Measurements from ENCODE around the gene UBP1. TPM values are rescaled to one million over a fixed set of nuclear protein-coding genes. Genes with fewer than 3 reads are reported as not detected.

The UBP1 gene
- total RNA-seq, 4 donors from 2014 or later = 45.4 to 123 (median 56.3) TPM

- TF ChIP-seq, protein P1, sequence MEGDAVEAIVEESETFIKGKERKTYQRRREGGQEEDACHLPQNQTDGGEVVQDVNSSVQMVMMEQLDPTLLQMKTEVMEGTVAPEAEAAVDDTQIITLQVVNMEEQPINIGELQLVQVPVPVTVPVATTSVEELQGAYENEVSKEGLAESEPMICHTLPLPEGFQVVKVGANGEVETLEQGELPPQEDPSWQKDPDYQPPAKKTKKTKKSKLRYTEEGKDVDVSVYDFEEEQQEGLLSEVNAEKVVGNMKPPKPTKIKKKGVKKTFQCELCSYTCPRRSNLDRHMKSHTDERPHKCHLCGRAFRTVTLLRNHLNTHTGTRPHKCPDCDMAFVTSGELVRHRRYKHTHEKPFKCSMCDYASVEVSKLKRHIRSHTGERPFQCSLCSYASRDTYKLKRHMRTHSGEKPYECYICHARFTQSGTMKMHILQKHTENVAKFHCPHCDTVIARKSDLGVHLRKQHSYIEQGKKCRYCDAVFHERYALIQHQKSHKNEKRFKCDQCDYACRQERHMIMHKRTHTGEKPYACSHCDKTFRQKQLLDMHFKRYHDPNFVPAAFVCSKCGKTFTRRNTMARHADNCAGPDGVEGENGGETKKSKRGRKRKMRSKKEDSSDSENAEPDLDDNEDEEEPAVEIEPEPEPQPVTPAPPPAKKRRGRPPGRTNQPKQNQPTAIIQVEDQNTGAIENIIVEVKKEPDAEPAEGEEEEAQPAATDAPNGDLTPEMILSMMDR (IDR thresholded peaks at IDR 0.05; ENCODE audit: low read depth) = no peak
Measured at GRCh38 chr3:33383951-33384350, 56.3 kb downstream of the UBP1 start.

- TF ChIP-seq, protein P1 (IDR thresholded peaks at IDR 0.05; ENCODE audit: low read depth) = no peak
Measured at GRCh38 chr3:33380653-33381052, 59.6 kb downstream of the UBP1 start.

GRCh38 chr3:33377931-33378330 lies 62.3 kb downstream of the UBP1 start:
- TF ChIP-seq, protein P1 (IDR thresholded peaks at IDR 0.05; ENCODE audit: low read depth) = no peak

GRCh38 chr3:33377489-33377888 lies 62.7 kb downstream of the UBP1 start:
- TF ChIP-seq, protein P1 (IDR thresholded peaks at IDR 0.05; ENCODE audit: low read depth) = no peak

DNA sequence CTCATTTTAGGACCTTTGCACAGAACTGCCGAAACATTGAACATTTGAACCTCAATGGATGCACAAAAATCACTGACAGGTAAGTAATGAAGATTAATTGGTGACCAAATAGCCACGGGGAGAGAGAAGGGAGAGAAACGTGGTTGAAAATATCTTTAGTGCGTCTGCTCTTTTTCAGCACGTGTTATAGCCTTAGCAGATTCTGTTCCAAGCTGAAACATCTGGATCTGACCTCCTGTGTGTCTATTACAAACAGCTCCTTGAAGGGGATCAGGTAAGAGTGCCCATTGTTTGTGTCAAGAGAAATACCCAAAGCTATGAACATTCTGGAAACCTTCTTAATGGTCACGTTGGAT lies 67.1 kb downstream of the UBP1 start:
- TF ChIP-seq, protein P1 (IDR thresholded peaks at IDR 0.05; ENCODE audit: low read depth) = no peak

DNA sequence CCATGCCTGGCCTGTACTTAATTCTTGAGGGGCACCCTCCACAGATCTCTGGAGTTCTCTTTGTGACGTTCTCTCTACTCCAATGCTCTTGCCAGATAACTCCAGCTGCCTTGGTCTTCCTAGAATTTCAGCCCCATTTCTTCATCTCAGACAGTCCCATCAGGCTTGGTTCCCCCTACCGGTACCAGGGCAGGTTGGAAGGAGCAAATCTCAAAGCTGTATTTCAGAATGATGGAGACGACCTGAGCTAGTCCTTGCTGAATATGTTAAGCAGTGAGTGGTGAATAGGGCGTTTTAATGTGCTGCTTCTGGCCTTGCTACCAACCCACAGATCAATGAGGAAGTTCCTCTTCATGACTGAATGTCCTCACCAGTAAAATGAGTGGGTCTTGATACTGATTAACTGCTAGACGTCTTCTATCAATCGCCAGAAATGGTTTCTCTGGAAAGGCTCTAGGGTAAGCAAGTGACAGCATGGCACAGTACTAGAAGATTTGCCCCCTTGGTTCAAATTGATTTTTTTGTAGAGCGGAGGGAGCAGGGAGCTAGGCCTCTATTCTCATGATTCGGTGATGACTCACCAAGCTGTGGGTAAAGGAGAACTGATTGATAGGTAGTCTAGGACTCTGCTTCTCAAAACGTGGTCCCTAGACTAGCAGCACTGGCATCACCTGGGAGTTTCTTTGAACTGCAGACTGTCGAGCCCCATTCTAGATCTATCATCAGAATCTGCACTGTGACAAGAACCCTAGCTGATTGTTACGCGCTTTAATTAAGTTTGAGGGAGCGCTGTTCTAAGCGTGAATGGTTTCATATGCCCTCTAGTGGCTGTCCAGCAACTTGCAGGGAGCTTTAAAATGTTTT lies 67.8 kb downstream of the UBP1 start:
- TF ChIP-seq, protein P1 (IDR thresholded peaks at IDR 0.05; ENCODE audit: low read depth) = no peak

GRCh38 chr3:33364531-33365128 lies 75.6 kb downstream of the UBP1 start:
- TF ChIP-seq, protein P1 (IDR thresholded peaks at IDR 0.05; ENCODE audit: low read depth) = no peak

All from subcutaneous adipose tissue (tissue), 4 donors.